Stimulated activated CD4-positive, alpha-beta T cell treated with anti-CD3 and anti-CD28 coated beads, TNF-alpha, amount 100 ng/mL, for 4 hours (primary cell): ENCODE data around the gene KIF5A.
A peak's percentile ranks its signal among the peaks of the same experiment; 100 is the strongest.

Experiments used
- DNase-seq, 3 experiments: peaks; one replicate each; pipeline ENCODE4 v3.0.0-alpha.2; 2020; ENCODE audit warnings: low read depth in 3 of 3

The KIF5A gene

DNA sequence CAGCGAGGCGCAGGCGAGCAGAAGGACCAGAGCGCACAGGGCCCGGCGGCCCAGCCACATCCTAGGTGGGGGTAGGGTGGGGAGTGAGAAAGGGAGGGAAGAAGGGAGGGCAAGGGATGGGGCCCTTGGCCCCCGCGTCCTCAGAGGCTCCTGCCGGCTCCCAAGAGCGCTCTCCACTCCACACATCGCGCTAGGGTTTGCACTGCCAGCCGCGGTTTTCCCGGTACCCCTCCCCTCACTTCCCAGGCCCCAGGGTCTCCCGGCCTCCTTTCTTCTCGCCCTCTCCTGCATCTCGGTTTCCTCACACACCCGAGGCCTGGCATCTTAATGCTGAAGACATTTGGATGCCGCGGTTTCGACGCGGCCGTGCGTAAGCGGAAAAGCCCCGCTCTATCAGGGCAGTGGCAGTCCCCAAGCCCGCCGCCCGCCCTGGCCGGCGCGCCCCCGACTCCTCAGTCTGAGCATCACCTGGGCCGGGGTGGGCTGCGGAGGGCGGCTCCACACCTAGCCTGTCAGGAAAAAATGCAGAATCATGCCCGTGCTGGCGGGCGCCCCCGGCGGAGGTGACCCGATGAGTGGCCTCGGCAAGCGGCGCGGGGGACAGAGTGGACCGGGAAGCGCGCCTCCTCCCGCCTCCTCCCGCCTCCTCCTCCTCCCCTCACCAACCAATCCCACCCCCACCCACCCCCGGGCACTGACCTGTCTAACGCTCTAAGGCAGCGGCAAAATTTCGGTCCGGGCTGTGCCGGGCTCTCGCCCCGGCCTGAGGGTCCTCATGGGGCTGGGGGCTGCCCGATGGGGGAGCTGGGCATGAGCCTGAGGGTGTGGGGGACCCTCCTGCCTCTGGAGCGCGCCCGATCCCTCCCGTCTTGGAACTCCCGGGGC, 82.5 kb downstream of the KIF5A start:
- no peak for DNase-seq

DNA sequence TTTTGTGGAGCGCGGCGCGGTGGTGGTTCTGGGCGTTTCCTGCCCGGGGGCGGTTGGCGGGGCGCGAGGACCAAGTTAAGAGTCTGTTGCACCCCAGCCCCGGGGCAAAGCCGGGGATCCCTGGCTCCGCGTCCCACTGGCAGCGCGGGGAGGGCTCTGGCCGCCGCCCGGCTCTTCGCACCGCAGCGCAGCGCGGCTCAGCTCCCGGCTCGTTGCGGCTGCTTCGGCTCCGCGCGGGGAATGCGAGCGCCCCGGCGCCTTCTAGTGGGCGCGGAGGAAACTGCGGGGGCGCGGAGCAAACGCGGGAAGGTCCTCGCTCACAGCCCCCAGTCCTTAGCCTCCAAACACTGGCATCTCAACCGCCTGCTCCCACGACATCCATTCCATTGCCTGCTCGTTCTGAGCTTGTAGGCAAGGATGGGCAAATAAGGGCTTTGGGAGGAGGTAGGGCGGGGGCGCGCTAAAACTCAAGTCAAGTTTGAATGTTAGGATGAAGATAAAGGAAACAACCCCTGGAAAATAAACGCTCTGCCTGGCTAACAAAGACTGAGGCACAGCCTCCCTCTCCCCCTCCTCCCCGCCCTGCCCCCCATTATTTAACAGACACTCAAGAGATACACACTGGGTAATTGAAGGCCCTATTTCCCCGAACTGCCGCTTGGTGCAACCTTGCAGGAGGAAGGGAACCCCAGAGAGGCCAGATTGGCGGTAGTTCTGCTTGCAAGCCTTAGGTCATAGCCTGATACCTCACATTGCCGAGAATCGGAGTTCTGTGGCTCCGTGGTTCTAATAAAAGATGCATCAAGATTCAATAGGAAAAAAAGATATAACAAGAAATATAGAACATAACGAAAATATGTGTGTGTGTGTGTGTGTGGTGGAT, 83.4 kb downstream of the KIF5A start, which contains the start of gene B4GALNT1:
Gene B4GALNT1 (minus strand): TSS at position 244 of the 883 bp plus-strand sequence. CDS start 1,069 bp downstream, outside the sequence.
- DNase-seq = peak in 2 of 3 experiments; percentile 42 to 58
